HepG2 (cell line): ENCODE results near the gene SKP2. TPM values are rescaled to one million over a fixed set of nuclear protein-coding genes. Genes with fewer than 3 reads are reported as not detected.

ENCODE experiments used
- ARNT2 ChIP-seq: sonication (generic); formaldehyde crosslinking; IDR thresholded peaks from 2 replicates; pipeline ENCODE4 v1.8.0; 2022; ENCODE audit warnings: mild to moderate bottlenecking, low read depth, missing genetic modification reagents, moderate library complexity
- ASH2L ChIP-seq: fragments of 300-600, 200-600 bp; sonication (generic); IDR thresholded peaks from 2 replicates; pipeline ENCODE4 v1.7.0; 2017; ENCODE audit warnings: low read depth, mild to moderate bottlenecking, moderate library complexity, mixed read lengths, low read length; ENCODE audit not compliant: insufficient read length
- ATRX ChIP-seq: sonication (generic); formaldehyde crosslinking; IDR thresholded peaks from 2 replicates; pipeline ENCODE4 v1.4.0; 2020; ENCODE audit warnings: missing genetic modification reagents, borderline replicate concordance
- E2F5 ChIP-seq: sonication (generic); formaldehyde crosslinking; conservative IDR thresholded peaks from 2 replicates; pipeline ENCODE4 v1.4.0; 2020; ENCODE audit warnings: missing genetic modification reagents
- FOXJ3 ChIP-seq: sonication (generic); formaldehyde crosslinking; IDR thresholded peaks from 2 replicates; pipeline ENCODE4 v1.4.0; 2020; ENCODE audit warnings: missing genetic modification reagents, mild to moderate bottlenecking, borderline replicate concordance
- GATAD2A ChIP-seq: IDR thresholded peaks from 2 replicates; pipeline ENCODE4 v1.6.1; 2016
- IKZF5 ChIP-seq: IDR thresholded peaks from 2 replicates; pipeline ENCODE4 v1.6.1; 2018; ENCODE audit warnings: missing genetic modification reagents, mild to moderate bottlenecking, missing compliant biosample characterization
- MYPOP ChIP-seq: sonication (generic); formaldehyde crosslinking; IDR thresholded peaks from 2 replicates; pipeline ENCODE4 v1.8.1; 2023; ENCODE audit warnings: mild to moderate bottlenecking, moderate library complexity, missing genetic modification reagents
- NR2F6 ChIP-seq, 2 experiments: IDR thresholded peaks; 2 replicates each; pipeline ENCODE4 v1.6.1; 2016; ENCODE audit warnings: antibody characterized with exemption in 1 of 2, mild to moderate bottlenecking in 1 of 2
- PHF21A ChIP-seq: sonication (generic); formaldehyde crosslinking; IDR thresholded peaks from 2 replicates; pipeline ENCODE4 v1.5.0; 2020; ENCODE audit warnings: mild to moderate bottlenecking, missing genetic modification reagents
- RNF2 ChIP-seq: fragments of 450-650 bp; conservative IDR thresholded peaks from 2 replicates; pipeline ENCODE4 v1.6.1; 2016; ENCODE audit warnings: low read depth
- SAFB2 ChIP-seq: sonication (generic); formaldehyde crosslinking; IDR thresholded peaks from 2 replicates; pipeline ENCODE4 v1.5.1; 2020; ENCODE audit warnings: missing genetic modification reagents, low read depth, mild to moderate bottlenecking, borderline replicate concordance
- SCMH1 ChIP-seq: sonication (generic); formaldehyde crosslinking; IDR thresholded peaks from 2 replicates; pipeline ENCODE4 v1.9.0; 2021; ENCODE audit warnings: missing genetic modification reagents, mild to moderate bottlenecking, borderline replicate concordance
- SMAD1 ChIP-seq: sonication (generic); formaldehyde crosslinking; IDR thresholded peaks from 2 replicates; pipeline ENCODE4 v1.4.0; 2020; ENCODE audit warnings: missing genetic modification reagents, low read depth, mild to moderate bottlenecking, borderline replicate concordance
- TGIF2 ChIP-seq: IDR thresholded peaks from 2 replicates; pipeline ENCODE4 v1.6.1; 2016; ENCODE audit warnings: control low read depth, missing compliant biosample characterization
- XBP1 ChIP-seq: sonication (generic); formaldehyde crosslinking; IDR thresholded peaks from 2 replicates; pipeline ENCODE4 v1.5.0; 2020; ENCODE audit warnings: missing genetic modification reagents
- ZBTB2 ChIP-seq: sonication (generic); formaldehyde crosslinking; IDR thresholded peaks from 2 replicates; pipeline ENCODE4 v1.8.0; 2022; ENCODE audit warnings: low read depth, missing genetic modification reagents
- ZFP1 ChIP-seq: IDR thresholded peaks from 2 replicates; pipeline ENCODE4 v1.6.1; 2016
- ZFY ChIP-seq: sonication (generic); formaldehyde crosslinking; IDR thresholded peaks from 2 replicates; pipeline ENCODE4 v1.4.0; 2020; ENCODE audit warnings: missing genetic modification reagents
- ZNF274 ChIP-seq: sonication (generic); formaldehyde crosslinking; IDR thresholded peaks from 2 replicates; pipeline ENCODE4 v1.5.1; 2020; ENCODE audit warnings: mild to moderate bottlenecking, missing genetic modification reagents
- ZNF501 ChIP-seq: sonication (generic); formaldehyde crosslinking; IDR thresholded peaks from 2 replicates; pipeline ENCODE4 v1.5.1; 2020; ENCODE audit warnings: mild to moderate bottlenecking, moderate library complexity, missing genetic modification reagents
- ZNF709 ChIP-seq: sonication (generic); formaldehyde crosslinking; IDR thresholded peaks from 2 replicates; pipeline ENCODE4 v1.5.0; 2020; ENCODE audit warnings: mild to moderate bottlenecking, missing genetic modification reagents
- ZNF878 ChIP-seq: sonication (generic); formaldehyde crosslinking; IDR thresholded peaks from 2 replicates; pipeline ENCODE4 v1.8.1; 2023; ENCODE audit warnings: mild to moderate bottlenecking, missing genetic modification reagents, moderate library complexity
- ZSCAN9 ChIP-seq: IDR thresholded peaks from 2 replicates; pipeline ENCODE4 v1.6.1; 2016; ENCODE audit warnings: borderline replicate concordance
- ZZZ3 ChIP-seq: sonication (generic); formaldehyde crosslinking; IDR thresholded peaks from 2 replicates; pipeline ENCODE4 v1.4.0; 2020; ENCODE audit warnings: missing genetic modification reagents, mild to moderate bottlenecking, borderline replicate concordance
- polyA plus RNA-seq, 8 experiments: library from polyadenylated mRNA; depleted of rRNA in 3 of 8; stranded (reverse) in 7 of 8; unstranded in 1 of 8; fragments of >200 nt; fragmentation: Illumina TruSeq in 4 of 8; extraction: Trizol in 4 of 8; gene quantifications; 2 replicates each; pipeline versions ENCODE4 v1.2.1 to v1.2.3, GENCODE V29; 2011 to 2016; ENCODE audit warnings: low read depth in 4 of 8, missing spikeins in 1 of 8, mixed read lengths in 1 of 8; ENCODE audit not compliant: insufficient read depth in 1 of 8
- total RNA-seq, 5 experiments: library from RNA; depleted of rRNA; stranded (reverse); fragments of >200 nt; fragmentation: Illumina TruSeq; extraction: Trizol; gene quantifications; 2 replicates each; pipeline ENCODE4 v1.2.3, GENCODE V29; 2016; ENCODE audit warnings: low read depth in 1 of 5

Gene SKP2
- total and polyA plus RNA-seq, 2 of the 13 experiments (the other 11 are each of a cell fraction or from before 2014, with no cell fraction given): 29.6 to 84.1 TPM

GRCh38 chr5:36138900-36139683 is 12.8 kb upstream of the SKP2 start (continued):
- peak; percentile 57; the same call in 1 of the 2 replicates for TF ChIP-seq ZFP1 (CRISPR knock-in tag)
- peak; percentile 75 for TF ChIP-seq ZNF501 (CRISPR knock-in tag)
- peak; percentile 74; the same call in 1 of the 2 replicates for TF ChIP-seq MYPOP (CRISPR knock-in tag)
- no peak for TF ChIP-seq RNF2
- peak; percentile 71 for TF ChIP-seq ZNF878 (CRISPR knock-in tag)
- TF ChIP-seq ZBTB2 (CRISPR knock-in tag): no peak
- TF ChIP-seq ZSCAN9 (CRISPR knock-in tag): peak; percentile 43; the same call in 1 of the 2 replicates
- TF ChIP-seq ZNF709 (CRISPR knock-in tag): no peak
- no peak for TF ChIP-seq NR2F6 (IDR thresholded peaks at IDR 0.05)
- TF ChIP-seq NR2F6 (CRISPR knock-in tag; IDR thresholded peaks at IDR 0.05): no peak
- TF ChIP-seq ARNT2: no peak
- peak; percentile 43; the same call in 1 of the 2 replicates for TF ChIP-seq SAFB2 (CRISPR knock-in tag)
- TF ChIP-seq ZZZ3 (CRISPR knock-in tag): no peak
- peak; percentile 78 for TF ChIP-seq ASH2L
- TF ChIP-seq SCMH1: no peak
- TF ChIP-seq XBP1: no peak
- peak; percentile 73 for TF ChIP-seq GATAD2A (CRISPR knock-in tag)
- TF ChIP-seq ZNF274: peak; percentile 59; the same call in 1 of the 2 replicates
- peak; percentile 84 for TF ChIP-seq FOXJ3
- TF ChIP-seq SMAD1: peak; percentile 50; the same call in 1 of the 2 replicates
- peak; percentile 77 for TF ChIP-seq TGIF2 (CRISPR knock-in tag)
- peak; percentile 73 for TF ChIP-seq ZFY (CRISPR knock-in tag)
- peak; percentile 75 for TF ChIP-seq IKZF5 (CRISPR knock-in tag)
- TF ChIP-seq PHF21A (CRISPR knock-in tag): peak; percentile 40; the same call in 1 of the 2 replicates
- TF ChIP-seq ATRX (CRISPR knock-in tag): no peak
- TF ChIP-seq E2F5: no peak
